GM12878 (cell line): ENCODE data around the gene NAV1. TPM values are rescaled to one million over a fixed set of nuclear protein-coding genes. Genes with fewer than 3 reads are reported as not detected.

ENCODE experiments used
- ATAC-seq: fragments of 200-7000 bp; cut with Tn5 transposase; 3 replicates; pipeline ENCODE4 v1.9.1; 2020; ENCODE audit warnings: mild to moderate bottlenecking, moderate library complexity
- BruUV-seq: library from RNA; stranded (reverse); fragments of 400-500 nt; replicated peaks from 2 replicates; lab custom pipeline; 2021; lab: Mats Ljungman, UMichigan
- CTCF ChIA-PET: fragments of 300-600 bp; sonication (Branson Sonifier 250); formaldehyde crosslinking; extraction: SDS; loops from one replicate; lab custom pipeline; 2021; ENCODE audit warnings: inconsistent platforms; lab: Yijun Ruan, JAX
- POLR2A ChIA-PET: fragments of 350-600 bp; formaldehyde crosslinking; extraction: SDS; loops from one replicate; lab custom pipeline; 2021; ENCODE audit warnings: inconsistent platforms; lab: Charles Lee
- RAD21 ChIA-PET: fragments of 300-600 bp; sonication (Branson Sonifier 250); formaldehyde crosslinking; loops from one replicate; lab custom pipeline; 2023; ENCODE audit warnings: antibody characterized with exemption; ENCODE audit not compliant: unreplicated experiment; lab: Charles Lee
- SMC1A ChIA-PET: fragments of 300-600 bp; sonication (Branson Sonifier 250); formaldehyde crosslinking; loops from one replicate; lab custom pipeline; 2023; ENCODE audit not compliant: unreplicated experiment, uncharacterized antibody; lab: Charles Lee
- DNase-seq: peaks from one replicate; pipeline ENCODE4 v3.0.0-alpha.2; 2011; ENCODE audit warnings: low read depth, low spot score
- FAIRE-seq: peaks from 3 replicates; lab custom pipeline; 2011; peaks lifted over from hg19 to GRCh38; lab: Jason Lieb, UNC
- H2AFZ ChIP-seq: 2 replicates; pipeline ENCODE4 v1.6.0; 2011; ENCODE audit warnings: low read depth, low read length, control low read depth; ENCODE audit not compliant: control insufficient read depth
- H3K27ac ChIP-seq: 2 replicates; pipeline ENCODE4 v1.5.1; 2011; ENCODE audit warnings: control low read depth; ENCODE audit not compliant: control insufficient read depth, insufficient read depth
- H3K27me3 ChIP-seq, 2 experiments: replicated peaks in 1 of 2; 2 replicates each; pipeline versions ENCODE4 v1.6.0 to v1.6.1; 2011; ENCODE audit warnings: low read length in 1 of 2; ENCODE audit not compliant: control insufficient read depth in 2 of 2, insufficient read depth in 2 of 2
- H3K36me3 ChIP-seq, 2 experiments: 2 replicates each; pipeline ENCODE4 v1.5.1; 2011; ENCODE audit warnings: low read length in 1 of 2; ENCODE audit not compliant: control insufficient read depth in 2 of 2, insufficient read depth in 2 of 2
- H3K4me1 ChIP-seq: 2 replicates; pipeline ENCODE4 v1.6.1; 2011; ENCODE audit warnings: mild to moderate bottlenecking, low read length, moderate library complexity, mixed read lengths; ENCODE audit not compliant: control insufficient read depth, insufficient read depth
- H3K4me2 ChIP-seq: 2 replicates; pipeline ENCODE4 v1.6.0; 2011; ENCODE audit warnings: control low read depth; ENCODE audit not compliant: control insufficient read depth, insufficient read depth
- H3K4me3 ChIP-seq: fragments of 200-600 bp; sonication (generic); 2 replicates; pipeline ENCODE4 v1.5.1; 2016
- H3K79me2 ChIP-seq: 2 replicates; pipeline ENCODE4 v1.6.0; 2011; ENCODE audit warnings: low read length; ENCODE audit not compliant: control insufficient read depth, insufficient read depth
- H3K9ac ChIP-seq: 2 replicates; pipeline ENCODE4 v1.8.0; 2011; ENCODE audit warnings: low read length, control low read depth, mixed read lengths; ENCODE audit not compliant: control insufficient read depth, insufficient read depth
- H3K9me3 ChIP-seq: replicated peaks from 3 replicates; pipeline ENCODE4 v1.5.1; 2011; ENCODE audit warnings: mild to moderate bottlenecking, low read length; ENCODE audit not compliant: control insufficient read depth, insufficient read depth
- H4K20me1 ChIP-seq: 2 replicates; pipeline ENCODE4 v1.6.0; 2011; ENCODE audit not compliant: control insufficient read depth, insufficient read depth
- CBFB ChIP-seq: IDR thresholded peaks from 2 replicates; pipeline ENCODE4 v1.6.1; 2016; ENCODE audit warnings: antibody characterized with exemption, low read depth
- EZH2 ChIP-seq: IDR thresholded peaks from 2 replicates; pipeline ENCODE4 v1.6.1; 2012; ENCODE audit warnings: low read depth, mild to moderate bottlenecking, control low read depth, inconsistent platforms, low read length, borderline replicate concordance; ENCODE audit not compliant: control insufficient read depth
- NFIC ChIP-seq: IDR thresholded peaks from 2 replicates; pipeline ENCODE4 v1.6.1; 2012; ENCODE audit warnings: low read depth, mild to moderate bottlenecking, inconsistent platforms, low read length, moderate library complexity
- NR2C1 ChIP-seq: fragments of 450-650 bp; IDR thresholded peaks from 2 replicates; pipeline ENCODE4 v1.6.1; 2017; ENCODE audit warnings: antibody characterized with exemption, mild to moderate bottlenecking, moderate library complexity
- NR2C2 ChIP-seq: IDR thresholded peaks from 2 replicates; pipeline ENCODE4 v1.6.1; 2011; ENCODE audit warnings: borderline replicate concordance, low read depth; ENCODE audit not compliant: control insufficient read depth, insufficient read length
- SREBF1 ChIP-seq: IDR thresholded peaks from 2 replicates; pipeline ENCODE4 v1.6.1; 2012; ENCODE audit warnings: mild to moderate bottlenecking, low read length
- WRNIP1 ChIP-seq: IDR thresholded peaks from 2 replicates; pipeline ENCODE4 v1.6.1; 2011; ENCODE audit warnings: low read depth, low read length, improper control_type of control experiment, borderline replicate concordance
- ZSCAN29 ChIP-seq: fragments of 450-650 bp; IDR thresholded peaks from 2 replicates; pipeline ENCODE4 v1.6.1; 2017; ENCODE audit warnings: mild to moderate bottlenecking, moderate library complexity
- WGBS: methylation state at CpG from one replicate; pipeline ENCODE4 v1.1.6; 2016; ENCODE audit warnings: low lambda C conversion rate; ENCODE audit not compliant: insufficient replicate concordance, insufficient coverage; ENCODE audit errors: missing lambda C conversion rate; 5-methylcytosine and 5-hydroxymethylcytosine counted together
- in situ Hi-C: fragments of 300-500 bp; cut with MboI; formaldehyde crosslinking; loops from 9 replicates; pipeline ENCODE4 v1.14.3; 2018; ENCODE audit warnings: mixed read lengths
- intact Hi-C: fragments of 100-400 bp; cut with micrococcal nuclease; formaldehyde crosslinking; loops from one replicate; pipeline ENCODE4 v1.14.2; 2022; ENCODE audit not compliant: unreplicated experiment
- polyA plus RNA-seq, 11 experiments: library from polyadenylated mRNA; depleted of rRNA in 4 of 11; unstranded in 6 of 11; stranded (reverse) in 5 of 11; fragments of >200 nt; fragmentation: Nextera tagmentation in 4 of 11; fragmentation: Illumina TruSeq in 1 of 11; extraction: Ambion mirVana in 4 of 11; extraction: Trizol in 1 of 11; gene quantifications; 1 replicate in 1 of 11; 2 replicates in 10 of 11; pipeline versions ENCODE4 v1.2.1 to v1.2.3, GENCODE V29; 2011 to 2016; ENCODE audit warnings: inconsistent platforms in 2 of 11, missing spikeins in 2 of 11, low read depth in 1 of 11
- total RNA-seq, 4 experiments: library from RNA; depleted of rRNA in 3 of 4; stranded (reverse); fragments of >200 nt in 3 of 4; fragmentation: Illumina TruSeq in 1 of 4; extraction: Trizol in 1 of 4; gene quantifications; 2 replicates each; pipeline versions ENCODE4 v1.2.1 to v1.2.3, GENCODE V29; 2013 to 2021
- TF ChIP-seq, protein P1 (sequence below): IDR thresholded peaks from 2 replicates; pipeline ENCODE4 v1.6.1; 2011; ENCODE audit warnings: borderline replicate concordance, low read depth, mild to moderate bottlenecking, moderate library complexity, mixed read lengths, low read length; ENCODE audit not compliant: insufficient read depth; ENCODE audit errors: extremely low read length

The NAV1 gene
- total and polyA plus RNA-seq, 10 of the 15 experiments (the other 5 are each of a cell fraction or from before 2014, with no cell fraction given) = 0.04 to 1.3 (median 0.36) TPM

DNA sequence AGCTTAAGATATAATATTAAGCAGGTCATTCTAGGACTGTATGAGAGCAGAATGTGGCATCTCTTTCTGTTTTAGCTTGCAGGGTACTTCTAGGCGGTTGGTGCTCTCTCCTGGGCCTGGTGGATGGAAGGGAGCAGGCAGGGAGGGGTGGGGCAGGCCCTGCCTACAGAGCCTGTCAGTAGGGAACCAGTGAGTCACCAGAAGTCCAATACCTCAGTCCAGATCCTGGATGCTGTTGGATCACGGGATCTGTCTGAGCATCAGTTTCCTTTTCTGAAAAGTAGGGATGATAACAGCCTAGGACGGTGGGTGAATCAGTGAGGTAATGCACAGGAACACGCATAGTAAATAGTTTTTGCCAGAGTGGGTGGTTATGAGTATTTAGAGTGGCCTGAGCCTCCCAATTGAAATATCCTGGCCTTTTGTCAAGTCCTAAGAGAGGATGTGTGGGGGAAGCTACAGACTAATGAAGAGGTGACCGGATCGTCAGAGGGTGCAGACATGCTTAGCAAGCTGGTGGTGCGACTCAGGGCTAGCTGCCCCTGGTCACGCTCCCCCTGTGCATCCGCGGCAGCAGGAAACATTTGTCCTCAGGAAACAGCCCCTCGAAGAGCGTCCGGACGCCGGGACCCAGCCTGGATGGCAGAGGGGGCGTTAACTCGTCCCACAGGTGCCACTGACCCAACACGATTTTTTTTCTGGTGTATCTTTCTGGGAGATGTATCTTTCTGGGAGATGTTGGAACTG, 23.9 kb downstream of the NAV1 start:
- no TSS peak for BruUV-seq
- Histone ChIP-seq H3K4me3 (no peak overlapping the region), H3K4me2 (no peak overlapping the region), H3K9ac (no peak overlapping the region), H3K27me3 (no peaks in the 10 kb centered on the region; a peak in 1 of 4 replicates), H3K36me3 (no peaks in the 10 kb centered on the region), H2AFZ (no peak overlapping the region), H3K27ac (no peak overlapping the region), H3K79me2 (no peaks in the 10 kb centered on the region), H4K20me1 (no peaks in the 10 kb centered on the region), H3K9me3 (no peaks in the 10 kb centered on the region), H3K4me1 (no peaks in the 10 kb centered on the region)
- no peak for FAIRE-seq
- ChIA-PET CTCF (interaction anchor here (0.6 to 6.4 kb wide), 7 partner anchors 17 to 229 kb away, joined by 3 to 154 read pairs (median 4); no protein-coding TSS in a partner anchor), RAD21 (interaction anchor here (1.4 kb wide), 1 partner anchor 31 kb away, joined by 4 read pairs; no protein-coding TSS in a partner anchor), SMC1A (no interaction called here), POLR2A (interaction anchor here (0.6 kb wide), 1 partner anchor 18 kb away, joined by 3 read pairs; no protein-coding TSS in a partner anchor)
- no peak for TF ChIP-seq NR2C2
- TF ChIP-seq NR2C1 = no peak
- TF ChIP-seq NFIC = no peak
- no peak for TF ChIP-seq EZH2
- TF ChIP-seq, protein P1, sequence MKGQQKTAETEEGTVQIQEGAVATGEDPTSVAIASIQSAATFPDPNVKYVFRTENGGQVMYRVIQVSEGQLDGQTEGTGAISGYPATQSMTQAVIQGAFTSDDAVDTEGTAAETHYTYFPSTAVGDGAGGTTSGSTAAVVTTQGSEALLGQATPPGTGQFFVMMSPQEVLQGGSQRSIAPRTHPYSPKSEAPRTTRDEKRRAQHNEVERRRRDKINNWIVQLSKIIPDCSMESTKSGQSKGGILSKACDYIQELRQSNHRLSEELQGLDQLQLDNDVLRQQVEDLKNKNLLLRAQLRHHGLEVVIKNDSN = no peak
- no peak for TF ChIP-seq WRNIP1
- no peak for TF ChIP-seq CBFB
- no peak for TF ChIP-seq SREBF1
- no peak for TF ChIP-seq ZSCAN29
- ATAC-seq = no peak
- 56% methylated on average over 18 of the region's 18 CpGs for WGBS
- in situ Hi-C loops = loop anchor here (5.0 to 10.0 kb wide), 2 partner anchors 144 to 222 kb away; no protein-coding TSS in a partner anchor
- intact Hi-C loops = no loop called here
- no peak for DNase-seq
